Liver (tissue), 9 donors: ENCODE results near the gene FAM53B. TPM values are rescaled to one million over a fixed set of nuclear protein-coding genes. Genes with fewer than 3 reads are reported as not detected.
A peak's percentile ranks its signal among the peaks of the same experiment; 100 is the strongest.

Experiments
- DNase-seq: peaks from one replicate; pipeline ENCODE4 v3.0.0-alpha.2; 2017; ENCODE audit warnings: low spot score
- H3K27ac ChIP-seq, 2 donors: one replicate each; pipeline ENCODE4 v1.7.0; 2013; ENCODE audit warnings: inconsistent platforms in 2 of 2, low read length in 2 of 2, control low read depth in 1 of 2, low read depth in 1 of 2, mild to moderate bottlenecking in 1 of 2
- H3K27me3 ChIP-seq, 4 donors: one replicate each; pipeline versions ENCODE4 v1.6.1 to v1.7.0; 2013; ENCODE audit warnings: low read length in 3 of 4, inconsistent platforms in 1 of 4, mild to moderate bottlenecking in 1 of 4, moderate library complexity in 1 of 4; ENCODE audit not compliant: control insufficient read depth in 4 of 4, insufficient read depth in 4 of 4
- H3K36me3 ChIP-seq, 4 donors: one replicate each; pipeline versions ENCODE4 v1.6.1 to v1.7.0; 2013; ENCODE audit warnings: low read length in 3 of 4, mild to moderate bottlenecking in 3 of 4, low read depth in 1 of 4, moderate library complexity in 1 of 4; ENCODE audit not compliant: control insufficient read depth in 4 of 4, insufficient read depth in 3 of 4
- H3K4me1 ChIP-seq, 4 donors: one replicate each; pipeline versions ENCODE4 v1.6.1 to v1.7.0; 2013; ENCODE audit warnings: low read length in 3 of 4, mild to moderate bottlenecking in 3 of 4, moderate library complexity in 1 of 4; ENCODE audit not compliant: control insufficient read depth in 4 of 4, insufficient read depth in 4 of 4
- H3K4me3 ChIP-seq, 3 donors: one replicate each; pipeline versions ENCODE4 v1.6.1 to v1.7.0; 2013; ENCODE audit warnings: low read length in 3 of 3, control low read depth in 1 of 3, low read depth in 1 of 3, mild to moderate bottlenecking in 1 of 3
- H3K9ac ChIP-seq, 2 donors: one replicate each; pipeline ENCODE4 v1.7.0; 2013; ENCODE audit warnings: low read length in 2 of 2, mild to moderate bottlenecking in 2 of 2, moderate library complexity in 2 of 2, control low read depth in 1 of 2, low read depth in 1 of 2
- H3K9me3 ChIP-seq, 4 donors: one replicate each; pipeline versions ENCODE4 v1.6.1 to v1.7.0; 2013; ENCODE audit warnings: low read length in 3 of 4; ENCODE audit not compliant: control insufficient read depth in 4 of 4
- ATF3 ChIP-seq: IDR thresholded peaks from 2 replicates; pipeline ENCODE4 v1.6.1; 2016; ENCODE audit warnings: antibody characterized with exemption
- CTCF ChIP-seq: fragments of 150-350 bp; IDR thresholded peaks from 2 replicates; pipeline ENCODE4 v1.5.1; 2017; ENCODE audit warnings: improper control_type of control experiment, low read depth, low read length; ENCODE audit not compliant: missing input control
- EGR1 ChIP-seq, 2 donors: IDR thresholded peaks; 2 replicates each; pipeline ENCODE4 v1.6.1; 2016 to 2018; ENCODE audit warnings: antibody characterized with exemption in 2 of 2, low read depth in 2 of 2
- FOXA1 ChIP-seq: IDR thresholded peaks from 2 replicates; pipeline ENCODE4 v1.6.1; 2016; ENCODE audit warnings: antibody characterized with exemption
- FOXA2 ChIP-seq: IDR thresholded peaks from 2 replicates; pipeline ENCODE4 v1.6.1; 2016; ENCODE audit warnings: antibody characterized with exemption
- GABPA ChIP-seq, 2 donors: IDR thresholded peaks in 1 of 2; conservative IDR thresholded peaks in 1 of 2; 2 replicates each; pipeline ENCODE4 v1.6.1; 2016; ENCODE audit warnings: antibody characterized with exemption in 2 of 2, mild to moderate bottlenecking in 1 of 2, moderate library complexity in 1 of 2
- HNF4A ChIP-seq, 2 donors: conservative IDR thresholded peaks; 2 replicates each; pipeline ENCODE4 v1.6.1; 2016; ENCODE audit warnings: antibody characterized with exemption in 2 of 2, mild to moderate bottlenecking in 2 of 2
- JUND ChIP-seq, 2 donors: IDR thresholded peaks; 2 replicates each; pipeline ENCODE4 v1.6.1; 2016; ENCODE audit warnings: antibody characterized with exemption in 2 of 2
- NR2F2 ChIP-seq: IDR thresholded peaks from 2 replicates; pipeline ENCODE4 v1.6.1; 2016; ENCODE audit warnings: antibody characterized with exemption
- RAD21 ChIP-seq, 2 donors: IDR thresholded peaks; 2 replicates each; pipeline ENCODE4 v1.6.1; 2016; ENCODE audit warnings: antibody characterized with exemption in 2 of 2, mild to moderate bottlenecking in 2 of 2
- REST ChIP-seq: IDR thresholded peaks from 2 replicates; pipeline ENCODE4 v1.6.1; 2016; ENCODE audit warnings: antibody characterized with exemption, mild to moderate bottlenecking
- RXRA ChIP-seq, 2 donors: IDR thresholded peaks; 2 replicates each; pipeline ENCODE4 v1.6.1; 2017 to 2018; ENCODE audit warnings: antibody characterized with exemption in 2 of 2, mild to moderate bottlenecking in 1 of 2
- TAF1 ChIP-seq: conservative IDR thresholded peaks from 2 replicates; pipeline ENCODE4 v1.6.1; 2016; ENCODE audit warnings: antibody characterized with exemption, mild to moderate bottlenecking
- YY1 ChIP-seq: IDR thresholded peaks from 2 replicates; pipeline ENCODE4 v1.6.1; 2016; ENCODE audit warnings: antibody characterized with exemption, mild to moderate bottlenecking
- ZBTB33 ChIP-seq: IDR thresholded peaks from 2 replicates; pipeline ENCODE4 v1.6.1; 2016; ENCODE audit warnings: antibody characterized with exemption
- WGBS: extraction: QIAGEN DNeasy Blood & Tissue Kit; methylation state at CpG from one replicate; pipeline ENCODE4 v1.1.7; 2013; 5-methylcytosine and 5-hydroxymethylcytosine counted together
- polyA plus RNA-seq, 2 donors: library from polyadenylated mRNA; stranded (reverse) in 1 of 2; unstranded in 1 of 2; fragments of 200-250 nt in 1 of 2; fragments of >200 nt in 1 of 2; fragmentation: Nextera tagmentation in 1 of 2; extraction: Ambion mirVana in 1 of 2; gene quantifications; one replicate each; pipeline versions ENCODE4 v1.2.1 to v1.2.3, GENCODE V29; 2013 to 2015
- total RNA-seq, 2 donors: library from RNA; depleted of rRNA; stranded (reverse); fragments of >200 nt; gene quantifications; one replicate each; pipeline ENCODE4 v1.2.3, GENCODE V29; 2014
- donor health status: healthy.
- donor health status: healthy.
- donor health status: healthy.
- donor health status: healthy.
- donor health status: healthy.

Gene FAM53B
- total and polyA plus RNA-seq, 4 donors, result 1.1 to 24.0 (median 6.3) TPM

GRCh38 chr10:124735491-124736286, 8.5 kb downstream of the FAM53B start:
- Histone ChIP-seq H3K4me1 (peaks cover 11 to 55% (median 43%) of the 10 kb centered on the region in 4 donors), H3K9ac (peak overlapping the region in 1 of 2 donors; percentile 24), H3K4me3 (no peak overlapping the region), H3K27ac (peak overlapping the region; percentile 21 to 53), H3K27me3 (no peaks in the 10 kb centered on the region), H3K9me3 (no peaks in the 10 kb centered on the region), H3K36me3 (no peaks in the 10 kb centered on the region)
- no peak for DNase-seq
- 89% methylated on average over 15 of the region's 15 CpGs for WGBS
- TF ChIP-seq REST, result no peak
- TF ChIP-seq TAF1, result no peak
- TF ChIP-seq YY1, result no peak
- TF ChIP-seq GABPA (IDR thresholded peaks at IDR 0.05 in 1 of 2, conservative IDR thresholded peaks at IDR 0.05 in 1 of 2), result no peak
- TF ChIP-seq NR2F2, result no peak
- no peak for TF ChIP-seq ZBTB33
- no peak for TF ChIP-seq ATF3
- no peak for TF ChIP-seq EGR1 (IDR thresholded peaks at IDR 0.05; ENCODE audit: low read depth in 2 of 2)
- no peak for TF ChIP-seq RAD21 (IDR thresholded peaks at IDR 0.05)
- no peak for TF ChIP-seq RXRA (IDR thresholded peaks at IDR 0.05)
- TF ChIP-seq CTCF, result no peak

GRCh38 chr10:124734311-124735166, 9.6 kb downstream of the FAM53B start:
- DNase-seq, result peak; percentile 24
- WGBS, result 93% methylated on average over 16 of the region's 16 CpGs
- H3K27me3 ChIP-seq, result no peaks in the 10 kb centered on the region
- no peak overlapping the region for H3K9ac ChIP-seq
- H3K36me3 ChIP-seq, result no peaks in the 10 kb centered on the region
- no peak overlapping the region for H3K27ac ChIP-seq
- H3K9me3 ChIP-seq, result no peaks in the 10 kb centered on the region
- peaks cover 10 to 43% (median 33%) of the 10 kb centered on the region in 4 donors for H3K4me1 ChIP-seq
- no peak overlapping the region for H3K4me3 ChIP-seq
- TF ChIP-seq HNF4A (conservative IDR thresholded peaks at IDR 0.05) (no peak), RAD21 (IDR thresholded peaks at IDR 0.05) (no peak), GABPA (IDR thresholded peaks at IDR 0.05 in 1 of 2, conservative IDR thresholded peaks at IDR 0.05 in 1 of 2) (no peak), RXRA (IDR thresholded peaks at IDR 0.05) (no peak), ATF3 (no peak), CTCF (no peak), FOXA1 (no peak), FOXA2 (no peak), ZBTB33 (no peak), NR2F2 (no peak), JUND (IDR thresholded peaks at IDR 0.05) (no peak)
